ENCODE measurements around the gene ZNF385C. TPM values are rescaled to one million over a fixed set of nuclear protein-coding genes. Genes with fewer than 3 reads are reported as not detected.

Gene ZNF385C
- total RNA-seq, 1 donor from 2014 or later = not detected

DNA sequence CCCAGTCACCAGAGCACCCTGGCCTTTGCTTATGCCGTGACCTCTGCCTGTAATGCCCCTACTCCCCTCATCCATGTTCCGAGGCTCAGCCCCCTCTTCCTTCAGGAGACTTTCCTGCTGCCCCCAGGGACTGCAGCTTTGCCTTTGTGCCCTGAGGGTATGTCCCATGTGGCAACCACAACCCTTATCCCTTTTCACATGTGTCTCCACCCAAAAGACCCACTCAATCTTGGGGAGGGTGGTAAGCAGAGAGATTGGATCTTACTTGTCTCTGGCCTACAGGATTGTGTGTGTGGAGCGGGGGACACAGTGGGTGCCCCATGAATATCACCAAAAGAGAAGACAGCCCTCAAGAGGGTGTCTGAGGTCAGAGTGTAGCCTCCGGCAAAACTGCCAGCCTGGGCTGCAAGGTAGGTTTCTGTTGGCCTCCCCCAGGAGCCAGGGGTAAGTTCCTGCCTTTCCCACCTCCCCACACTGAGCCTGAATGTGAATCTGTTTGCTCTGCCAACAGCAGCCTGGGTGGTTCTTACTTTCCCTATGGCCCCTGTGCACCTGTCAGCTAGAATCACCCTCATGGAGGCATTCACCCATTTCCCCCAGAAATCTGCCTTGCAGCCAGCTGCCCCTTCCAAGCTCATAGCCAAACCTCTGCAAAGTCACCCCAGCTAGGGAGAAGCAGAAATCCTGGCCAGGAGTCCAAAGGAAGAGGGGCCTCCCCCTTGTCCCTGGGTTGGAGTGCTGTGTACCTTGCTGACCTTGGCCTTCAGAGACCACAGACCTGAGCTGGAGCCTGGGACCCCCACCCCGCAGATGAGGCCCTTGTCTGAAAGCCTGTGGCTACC, 36.4 kb downstream of the ZNF385C start:
- DNase-seq (ENCODE audit: low read depth) = no peak
- H3K4me3 ChIP-seq (ENCODE audit: low read depth, low read length) = no peak overlapping the region
- TF ChIP-seq, protein P1, sequence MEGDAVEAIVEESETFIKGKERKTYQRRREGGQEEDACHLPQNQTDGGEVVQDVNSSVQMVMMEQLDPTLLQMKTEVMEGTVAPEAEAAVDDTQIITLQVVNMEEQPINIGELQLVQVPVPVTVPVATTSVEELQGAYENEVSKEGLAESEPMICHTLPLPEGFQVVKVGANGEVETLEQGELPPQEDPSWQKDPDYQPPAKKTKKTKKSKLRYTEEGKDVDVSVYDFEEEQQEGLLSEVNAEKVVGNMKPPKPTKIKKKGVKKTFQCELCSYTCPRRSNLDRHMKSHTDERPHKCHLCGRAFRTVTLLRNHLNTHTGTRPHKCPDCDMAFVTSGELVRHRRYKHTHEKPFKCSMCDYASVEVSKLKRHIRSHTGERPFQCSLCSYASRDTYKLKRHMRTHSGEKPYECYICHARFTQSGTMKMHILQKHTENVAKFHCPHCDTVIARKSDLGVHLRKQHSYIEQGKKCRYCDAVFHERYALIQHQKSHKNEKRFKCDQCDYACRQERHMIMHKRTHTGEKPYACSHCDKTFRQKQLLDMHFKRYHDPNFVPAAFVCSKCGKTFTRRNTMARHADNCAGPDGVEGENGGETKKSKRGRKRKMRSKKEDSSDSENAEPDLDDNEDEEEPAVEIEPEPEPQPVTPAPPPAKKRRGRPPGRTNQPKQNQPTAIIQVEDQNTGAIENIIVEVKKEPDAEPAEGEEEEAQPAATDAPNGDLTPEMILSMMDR (conservative IDR thresholded peaks at IDR 0.05; ENCODE audit: low read depth, low read length) = no peak

DNA sequence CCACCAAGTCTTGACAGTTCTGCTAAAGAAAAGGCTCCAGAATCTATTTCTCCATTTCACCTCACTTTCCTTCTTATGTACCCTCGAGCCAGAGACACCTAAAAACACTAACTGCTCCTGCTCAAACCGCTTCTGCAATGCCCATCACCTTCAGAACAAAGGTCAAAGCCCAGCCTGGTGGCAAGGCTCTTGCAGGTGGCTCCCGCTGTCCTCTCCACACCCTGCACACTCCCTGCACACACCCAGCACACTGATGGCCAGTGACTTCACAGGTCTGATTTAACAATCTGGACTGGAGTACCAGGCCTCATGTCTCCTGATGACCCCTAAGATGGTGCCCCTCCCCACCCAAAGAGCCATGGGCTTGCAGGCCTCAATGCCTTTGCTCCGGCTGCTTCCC, 38.0 kb downstream of the ZNF385C start:
- no peak overlapping the region for H3K4me3 ChIP-seq (ENCODE audit: low read depth, low read length)
- TF ChIP-seq, protein P1 (conservative IDR thresholded peaks at IDR 0.05; ENCODE audit: low read depth, low read length) = no peak
- no peak for DNase-seq (ENCODE audit: low read depth)

- no peak for DNase-seq (ENCODE audit: low read depth)
- TF ChIP-seq, protein P1 (conservative IDR thresholded peaks at IDR 0.05; ENCODE audit: low read depth, low read length) = no peak
- H3K4me3 ChIP-seq (ENCODE audit: low read depth, low read length) = no peak overlapping the region
Observed at GRCh38 chr17:42059815-42060214, 38.5 kb downstream of the ZNF385C start.

DNA sequence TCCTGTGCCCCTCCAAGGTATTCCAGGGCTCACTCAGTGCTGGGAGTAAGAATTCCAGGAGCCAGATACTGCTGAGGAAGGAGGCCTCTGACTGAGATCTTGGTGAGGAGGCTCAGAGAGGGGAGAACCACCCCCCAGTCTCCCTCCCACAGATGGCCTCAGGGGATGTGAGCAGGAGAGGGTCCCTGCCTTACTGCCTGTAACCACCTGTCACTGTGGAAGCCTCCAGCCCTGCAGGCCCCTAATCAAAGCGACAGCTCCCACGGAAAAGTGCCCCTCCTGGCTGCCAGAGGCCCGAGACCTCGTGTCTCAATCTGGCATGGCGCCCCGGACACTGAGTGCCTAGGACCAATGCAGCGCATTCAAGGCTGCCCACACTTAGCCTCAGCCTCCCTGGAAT, 40.2 kb downstream of the ZNF385C start:
- no peak overlapping the region for H3K4me3 ChIP-seq (ENCODE audit: low read depth, low read length)
- DNase-seq (ENCODE audit: low read depth) = no peak
- TF ChIP-seq, protein P1 (conservative IDR thresholded peaks at IDR 0.05; ENCODE audit: low read depth, low read length) = no peak

GRCh38 chr17:42056635-42057034, 41.6 kb downstream of the ZNF385C start:
- DNase-seq (ENCODE audit: low read depth) = no peak
- TF ChIP-seq, protein P1 (conservative IDR thresholded peaks at IDR 0.05; ENCODE audit: low read depth, low read length) = no peak
- no peak overlapping the region for H3K4me3 ChIP-seq (ENCODE audit: low read depth, low read length)

GRCh38 chr17:42055496-42055895, 42.8 kb downstream of the ZNF385C start:
- DNase-seq (ENCODE audit: low read depth) = no peak
- TF ChIP-seq, protein P1 (conservative IDR thresholded peaks at IDR 0.05; ENCODE audit: low read depth, low read length) = no peak
- no peak overlapping the region for H3K4me3 ChIP-seq (ENCODE audit: low read depth, low read length)

DNA sequence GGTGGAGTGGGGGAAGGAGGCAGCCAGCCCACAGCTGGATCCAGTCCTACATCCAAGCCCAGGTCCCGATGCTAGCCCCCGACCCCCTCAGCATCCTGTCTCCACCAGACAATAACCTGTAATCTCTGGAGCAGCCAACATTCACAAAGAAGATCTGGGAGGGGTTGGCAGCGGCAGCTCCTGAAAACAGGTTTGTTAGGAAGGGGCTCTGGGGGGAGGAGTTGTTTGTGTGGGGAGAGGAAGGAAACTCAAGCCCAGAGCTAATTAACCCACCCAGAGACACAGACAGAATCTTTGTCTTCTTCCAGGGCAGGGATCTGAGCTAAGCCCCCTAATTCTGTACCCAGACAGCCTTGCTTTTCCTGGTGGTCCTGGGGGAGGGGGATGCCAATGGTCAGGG, 43.2 kb downstream of the ZNF385C start:
- no peak overlapping the region for H3K4me3 ChIP-seq (ENCODE audit: low read depth, low read length)
- TF ChIP-seq, protein P1 (conservative IDR thresholded peaks at IDR 0.05; ENCODE audit: low read depth, low read length) = no peak
- DNase-seq (ENCODE audit: low read depth) = no peak

Measured in epithelial cell of proximal tubule (primary cell).